Activated CD8-positive, alpha-beta memory T cell treated with anti-CD3 and anti-CD28 coated beads, Interleukin-2, amount 50 U/mL, for 1 hour (primary cell): ENCODE measurements around the gene EPHA10.

ENCODE experiments used
- DNase-seq: peaks from one replicate; pipeline ENCODE4 v3.0.0-alpha.2; 2020; ENCODE audit errors: extremely low read depth

Gene EPHA10

GRCh38 chr1:37764888-37765441, at the start of gene EPHA10:
Gene EPHA10, minus strand, starts transcription at chr1:37765120. Its CDS starts 54 bp downstream, at chr1:37765066.
- DNase-seq = no peak

GRCh38 chr1:37814252-37814651, 49.3 kb upstream of the EPHA10 start:
- no peak for DNase-seq

- no peak for DNase-seq
Measured at GRCh38 chr1:37813529-37814145, 48.7 kb upstream of the EPHA10 start.

GRCh38 chr1:37811027-37811655, 46.2 kb upstream of the EPHA10 start:
- DNase-seq = no peak

- no peak for DNase-seq
Measured at GRCh38 chr1:37809942-37810341, 45.0 kb upstream of the EPHA10 start.

GRCh38 chr1:37808369-37809319, 43.7 kb upstream of the EPHA10 start:
- no peak for DNase-seq

- peak; percentile 66 for DNase-seq
Measured at GRCh38 chr1:37807555-37808368, 42.8 kb upstream of the EPHA10 start, which contains the start of the genes C1orf122 and YRDC. Gene C1orf122, plus strand, starts transcription at chr1:37807790. Its CDS starts 615 bp downstream, at chr1:37808405. Gene YRDC, minus strand, starts transcription at chr1:37808208. Its CDS starts 28 bp downstream, at chr1:37808180.

- no peak for DNase-seq
Measured at GRCh38 chr1:37807220-37807554, 42.3 kb upstream of the EPHA10 start.

GRCh38 chr1:37802439-37802838, 37.5 kb upstream of the EPHA10 start:
- no peak for DNase-seq

- no peak for DNase-seq
Measured at GRCh38 chr1:37797750-37798345, 32.9 kb upstream of the EPHA10 start.

GRCh38 chr1:37795340-37796125, 30.6 kb upstream of the EPHA10 start:
- DNase-seq = no peak

GRCh38 chr1:37794372-37795339, 29.7 kb upstream of the EPHA10 start:
- no peak for DNase-seq

GRCh38 chr1:37793773-37794371, 29.0 kb upstream of the EPHA10 start, which contains the start of gene MANEAL:
Gene MANEAL, plus strand, starts transcription at chr1:37793847. Its CDS starts 336 bp downstream, at chr1:37794183.
- no peak for DNase-seq

GRCh38 chr1:37792943-37793686, 28.2 kb upstream of the EPHA10 start:
- no peak for DNase-seq

- no peak for DNase-seq
Measured at GRCh38 chr1:37782491-37782890, 17.6 kb upstream of the EPHA10 start.

- no peak for DNase-seq
Measured at GRCh38 chr1:37778654-37779053, 13.7 kb upstream of the EPHA10 start.

GRCh38 chr1:37776946-37777516, 12.1 kb upstream of the EPHA10 start:
- no peak for DNase-seq
